SK-N-SH (cell line): Measurements from ENCODE around the gene HSF4. TPM values are rescaled to one million over a fixed set of nuclear protein-coding genes. Genes with fewer than 3 reads are reported as not detected.

Source experiments
- CTCF ChIA-PET: fragments of 300-600, 350-600 bp; formaldehyde crosslinking; extraction: SDS; loops from one replicate; lab custom pipeline; 2021; lab: Yijun Ruan, JAX
- POLR2A ChIA-PET: fragments of 350-600 bp; sonication (Branson Sonifier 250); formaldehyde crosslinking; extraction: SDS; loops from one replicate; lab custom pipeline; 2020; ENCODE audit warnings: antibody characterized with exemption, inconsistent platforms; lab: Yijun Ruan, JAX
- DNase-seq: peaks from one replicate; pipeline ENCODE4 v3.0.0; 2012
- H2AFZ ChIP-seq: fragments of 200-600 bp; sonication (generic); 2 replicates; pipeline ENCODE4 v1.8.1; 2016; ENCODE audit warnings: antibody characterized with exemption, mild to moderate bottlenecking, low read depth
- H3F3A ChIP-seq: fragments of 200-600 bp; sonication (generic); replicated peaks from 2 replicates; pipeline ENCODE3; 2016; ENCODE audit warnings: antibody characterized with exemption, mild to moderate bottlenecking; ENCODE audit not compliant: insufficient read depth
- H3K27ac ChIP-seq, 2 experiments: fragments of 200-500 bp in 1 of 2; fragments of 200-600 bp in 1 of 2; sonication (Bioruptor generic) in 1 of 2; sonication (generic), shearing (Covaris generic) in 1 of 2; 2 replicates each; pipeline versions ENCODE4 v1.5.1 to v1.6.1; 2014 to 2016; ENCODE audit warnings: low read depth in 2 of 2, inconsistent platforms in 1 of 2, low read length in 1 of 2, mild to moderate bottlenecking in 1 of 2, mixed read lengths in 1 of 2
- H3K27me3 ChIP-seq: fragments of 200-600 bp; sonication (generic), shearing (Covaris generic); 2 replicates; pipeline ENCODE4 v1.6.1; 2016; ENCODE audit warnings: mixed run types; ENCODE audit not compliant: insufficient read depth
- H3K36me3 ChIP-seq, 2 experiments: fragments of 200-500 bp in 1 of 2; fragments of 200-600 bp in 1 of 2; sonication (Bioruptor generic) in 1 of 2; sonication (generic) in 1 of 2; replicated peaks in 1 of 2; 2 replicates each; pipeline versions ENCODE3 to v1.5.1; 2014 to 2016; ENCODE audit warnings: low read length in 1 of 2, mild to moderate bottlenecking in 1 of 2; ENCODE audit not compliant: insufficient read depth in 2 of 2, control insufficient read depth in 1 of 2
- H3K4me1 ChIP-seq, 2 experiments: fragments of 200-500 bp in 1 of 2; fragments of 200-600 bp in 1 of 2; sonication (Bioruptor generic) in 1 of 2; sonication (generic), shearing (Covaris generic) in 1 of 2; 2 replicates each; pipeline versions ENCODE4 v1.5.1 to v1.6.1; 2014 to 2016; ENCODE audit warnings: low read depth in 1 of 2, low read length in 1 of 2, mixed run types in 1 of 2; ENCODE audit not compliant: insufficient read depth in 2 of 2, control insufficient read depth in 1 of 2
- H3K4me2 ChIP-seq: fragments of 200-600 bp; sonication (generic), shearing (Covaris generic); 2 replicates; pipeline ENCODE4 v1.6.1; 2017; ENCODE audit warnings: mixed run types
- H3K4me3 ChIP-seq, 2 experiments: fragments of 200-500 bp in 1 of 2; fragments of 200-600 bp in 1 of 2; sonication (Bioruptor generic) in 1 of 2; sonication (generic), shearing (Covaris generic) in 1 of 2; 2 replicates each; pipeline versions ENCODE4 v1.5.1 to v1.8.1; 2014 to 2016; ENCODE audit warnings: low read depth in 2 of 2, inconsistent platforms in 1 of 2, low read length in 1 of 2, mild to moderate bottlenecking in 1 of 2, mixed read lengths in 1 of 2, moderate library complexity in 1 of 2
- H3K79me2 ChIP-seq: fragments of 200-600 bp; sonication (generic); 2 replicates; pipeline ENCODE4 v1.8.1; 2017; ENCODE audit warnings: mild to moderate bottlenecking; ENCODE audit not compliant: insufficient read depth
- H3K9ac ChIP-seq: fragments of 200-600 bp; sonication (generic); 2 replicates; pipeline ENCODE4 v1.6.1; 2017; ENCODE audit warnings: mixed run types
- H3K9me2 ChIP-seq: fragments of 200-600 bp; sonication (generic); 2 replicates; pipeline ENCODE4 v1.6.1; 2017; ENCODE audit warnings: mixed run types
- H3K9me3 ChIP-seq: fragments of 200-600 bp; sonication (generic); 2 replicates; pipeline ENCODE4 v1.6.1; 2017; ENCODE audit warnings: mixed run types, mild to moderate bottlenecking, moderate library complexity
- H4K20me1 ChIP-seq: fragments of 200-600 bp; sonication (generic); 2 replicates; pipeline ENCODE4 v1.6.1; 2017; ENCODE audit warnings: mild to moderate bottlenecking, mixed run types; ENCODE audit not compliant: insufficient read depth
- EP300 ChIP-seq, 2 experiments: IDR thresholded peaks; 2 replicates each; pipeline versions ENCODE4 v1.4.0 to v1.6.1; 2012; ENCODE audit warnings: borderline replicate concordance in 1 of 2, low read depth in 1 of 2, low read length in 1 of 2
- EZH2phosphoT487 ChIP-seq: fragments of 200-600 bp; sonication (generic); IDR thresholded peaks from 2 replicates; pipeline ENCODE4 v1.6.1; 2017; ENCODE audit warnings: low read depth, mixed run types, mild to moderate bottlenecking, antibody characterized with exemption, moderate library complexity, borderline replicate concordance
- FOSL2 ChIP-seq: IDR thresholded peaks from 2 replicates; pipeline ENCODE4 v1.4.0; 2012; ENCODE audit warnings: low read depth, mild to moderate bottlenecking, moderate library complexity, borderline replicate concordance
- FOXJ3 ChIP-seq: sonication (generic); formaldehyde crosslinking; IDR thresholded peaks from 2 replicates; pipeline ENCODE4 v1.5.1; 2020; ENCODE audit warnings: mild to moderate bottlenecking, missing genetic modification reagents
- FOXM1 ChIP-seq: IDR thresholded peaks from 2 replicates; pipeline ENCODE4 v1.4.0; 2012; ENCODE audit warnings: low read depth, mild to moderate bottlenecking
- GABPA ChIP-seq: IDR thresholded peaks from 2 replicates; pipeline ENCODE4 v1.4.0; 2012; ENCODE audit warnings: low read depth, mild to moderate bottlenecking
- MEF2A ChIP-seq: IDR thresholded peaks from 2 replicates; pipeline ENCODE4 v1.4.0; 2012; ENCODE audit warnings: low read depth, borderline replicate concordance
- MXI1 ChIP-seq: IDR thresholded peaks from 2 replicates; pipeline ENCODE4 v1.6.1; 2012; ENCODE audit warnings: mild to moderate bottlenecking, low read depth, low read length, improper control_type of control experiment
- NRF1 ChIP-seq: IDR thresholded peaks from 2 replicates; pipeline ENCODE4 v1.6.1; 2012; ENCODE audit warnings: low read depth, mild to moderate bottlenecking, low read length
- POLR2AphosphoS5 ChIP-seq: IDR thresholded peaks from 2 replicates; pipeline ENCODE4 v1.6.1; 2012; ENCODE audit warnings: low read depth, low read length
- RAD21 ChIP-seq: IDR thresholded peaks from 2 replicates; pipeline ENCODE4 v1.6.1; 2012; ENCODE audit warnings: mild to moderate bottlenecking, low read length
- RCOR1 ChIP-seq: fragments of 150-350 bp; IDR thresholded peaks from 2 replicates; pipeline ENCODE4 v1.6.1; 2017; ENCODE audit warnings: antibody characterized with exemption, low read length
- RFX5 ChIP-seq: IDR thresholded peaks from 2 replicates; pipeline ENCODE4 v1.6.1; 2012; ENCODE audit warnings: mild to moderate bottlenecking, improper control_type of control experiment, low read length
- RXRA ChIP-seq: IDR thresholded peaks from 2 replicates; pipeline ENCODE4 v1.4.0; 2012; ENCODE audit warnings: low read depth, mild to moderate bottlenecking, borderline replicate concordance
- SIN3A ChIP-seq: IDR thresholded peaks from 2 replicates; pipeline ENCODE4 v1.6.1; 2012; ENCODE audit warnings: low read depth, mild to moderate bottlenecking, low read length, moderate library complexity, borderline replicate concordance
- SMC3 ChIP-seq: IDR thresholded peaks from 2 replicates; pipeline ENCODE4 v1.6.1; 2012; ENCODE audit warnings: low read depth, low read length, improper control_type of control experiment
- TAF1 ChIP-seq: IDR thresholded peaks from 2 replicates; pipeline ENCODE4 v1.6.1; 2012; ENCODE audit warnings: low read depth, mild to moderate bottlenecking, low read length, moderate library complexity, borderline replicate concordance
- TCF12 ChIP-seq: IDR thresholded peaks from 2 replicates; pipeline ENCODE4 v1.4.0; 2012
- TEAD4 ChIP-seq: IDR thresholded peaks from 2 replicates; pipeline ENCODE4 v1.4.0; 2012; ENCODE audit warnings: mild to moderate bottlenecking, borderline replicate concordance; ENCODE audit not compliant: insufficient read depth
- WGBS: methylation state at CpG from one replicate; pipeline ENCODE4 v1.1.6; 2017; ENCODE audit warnings: low lambda C conversion rate; 5-methylcytosine and 5-hydroxymethylcytosine counted together
- polyA plus RNA-seq, 3 experiments: library from polyadenylated mRNA; depleted of rRNA; stranded (reverse); fragments of >200 nt; gene quantifications; 2 replicates each; pipeline ENCODE4 v1.2.3, GENCODE V29; 2012
- TF ChIP-seq, protein P1 (sequence below): IDR thresholded peaks from 2 replicates; pipeline ENCODE4 v1.6.1; 2012; ENCODE audit warnings: mild to moderate bottlenecking, low read depth, low read length, moderate library complexity
- TF ChIP-seq, protein P2 (sequence below): IDR thresholded peaks from 2 replicates; pipeline ENCODE4 v1.4.0; 2012; ENCODE audit warnings: low read depth, borderline replicate concordance
- TF ChIP-seq, protein P3 (sequence below): fragments of 200-600 bp; sonication (generic); IDR thresholded peaks from 2 replicates; pipeline ENCODE4 v1.6.1; 2017; ENCODE audit warnings: antibody characterized with exemption, mild to moderate bottlenecking, moderate library complexity
- TF ChIP-seq, protein P4 (sequence below): fragments of 150-350 bp; IDR thresholded peaks from 2 replicates; pipeline ENCODE4 v1.6.1; 2016; ENCODE audit warnings: mild to moderate bottlenecking, low read depth, low read length
- TF ChIP-seq, protein P5 (sequence below): IDR thresholded peaks from 2 replicates; pipeline ENCODE4 v1.4.0; 2012; ENCODE audit warnings: low read depth

HSF4 gene
- polyA plus RNA-seq, 1 of the 3 experiments (the other 2 are of a cell fraction) = 33.4 TPM

DNA sequence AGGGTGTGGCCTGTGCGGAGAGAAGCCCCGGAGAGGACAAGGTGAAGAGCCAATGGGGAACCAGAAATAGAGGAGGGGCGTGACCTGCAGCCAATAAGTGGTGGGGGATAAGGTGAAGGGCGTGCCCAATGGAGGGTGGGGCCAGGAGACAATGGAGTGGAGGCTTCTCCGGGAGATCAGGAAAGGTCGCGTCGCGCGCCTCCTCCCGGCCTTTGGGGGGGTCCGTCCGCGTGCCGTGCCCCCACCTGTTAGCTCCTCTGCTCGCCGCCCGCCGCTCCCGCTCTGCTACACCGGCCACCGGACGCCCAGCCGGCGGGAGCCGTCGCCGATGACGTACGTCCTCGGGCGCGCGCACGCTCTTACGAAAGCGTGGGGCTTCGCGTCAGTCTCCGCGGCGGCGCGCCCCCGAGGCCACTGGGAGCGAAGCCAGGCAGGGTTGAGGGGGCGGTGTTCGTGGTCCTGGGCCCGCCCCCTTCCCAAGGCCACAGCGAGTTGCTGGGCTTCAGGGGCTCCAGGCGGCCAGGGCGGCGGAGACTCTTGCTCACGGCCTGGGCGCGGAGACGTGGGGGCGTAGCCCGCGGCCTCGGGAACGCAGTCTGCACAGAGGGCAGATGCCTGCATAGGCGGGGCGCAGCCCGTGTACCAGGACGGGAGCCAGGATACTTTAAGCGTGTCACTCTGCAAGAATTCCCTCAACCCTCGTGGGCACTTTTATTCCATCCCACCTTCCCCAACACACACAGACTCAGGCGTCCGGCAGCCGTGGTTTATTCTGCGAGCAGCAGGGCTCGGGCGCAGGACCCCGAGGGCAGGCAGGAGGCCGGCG, 19.3 kb downstream of the HSF4 start, which contains the start of gene MATCAP1:
MATCAP1 (minus strand) TSS at position 337 of the 826 bp plus-strand sequence. CDS start 3,353 bp downstream, outside the sequence.
- Histone ChIP-seq H3K4me2 (peak within 1 kb of the TSS; percentile 92), H3K27ac (peak within 1 kb of the TSS; percentile 92 to 97), H3K4me1 (peaks cover 22 to 29% of the 10 kb centered on the region in 2 experiments), H3K79me2 (peaks cover 21% of the 10 kb centered on the region), H3K36me3 (no peaks in the 10 kb centered on the region), H3K4me3 (peak within 1 kb of the TSS; percentile 81 to 82), H2AFZ (peak within 1 kb of the TSS; percentile 66; the same call in 1 of the 2 replicates), H3F3A (peaks cover 36% of the 10 kb centered on the region), H3K9me2 (no peaks in the 10 kb centered on the region), H3K27me3 (no peaks in the 10 kb centered on the region), H3K9me3 (no peaks in the 10 kb centered on the region), H3K9ac (peak within 1 kb of the TSS; percentile 96), H4K20me1 (no peaks in the 10 kb centered on the region; the same call in none of the 2 replicates)
- ChIA-PET CTCF (interaction anchor here (0.6 to 4.2 kb wide), 11 partner anchors 9 to 288 kb away, joined by 3 to 27 read pairs (median 6); partner anchors contain the start of gene NOL3), POLR2A (interaction anchor here (0.7 to 2.0 kb wide), 7 partner anchors 8 to 77 kb away, joined by 3 to 12 read pairs (median 5); partner anchors contain the start of genes HSF4 and NOL3)
- under 1% methylated on average over 30 of the region's 77 CpGs for WGBS
- DNase-seq = peak; percentile 99
- peak; percentile 26; the same call in 1 of the 2 replicates for TF ChIP-seq NRF1
- TF ChIP-seq, protein P1, sequence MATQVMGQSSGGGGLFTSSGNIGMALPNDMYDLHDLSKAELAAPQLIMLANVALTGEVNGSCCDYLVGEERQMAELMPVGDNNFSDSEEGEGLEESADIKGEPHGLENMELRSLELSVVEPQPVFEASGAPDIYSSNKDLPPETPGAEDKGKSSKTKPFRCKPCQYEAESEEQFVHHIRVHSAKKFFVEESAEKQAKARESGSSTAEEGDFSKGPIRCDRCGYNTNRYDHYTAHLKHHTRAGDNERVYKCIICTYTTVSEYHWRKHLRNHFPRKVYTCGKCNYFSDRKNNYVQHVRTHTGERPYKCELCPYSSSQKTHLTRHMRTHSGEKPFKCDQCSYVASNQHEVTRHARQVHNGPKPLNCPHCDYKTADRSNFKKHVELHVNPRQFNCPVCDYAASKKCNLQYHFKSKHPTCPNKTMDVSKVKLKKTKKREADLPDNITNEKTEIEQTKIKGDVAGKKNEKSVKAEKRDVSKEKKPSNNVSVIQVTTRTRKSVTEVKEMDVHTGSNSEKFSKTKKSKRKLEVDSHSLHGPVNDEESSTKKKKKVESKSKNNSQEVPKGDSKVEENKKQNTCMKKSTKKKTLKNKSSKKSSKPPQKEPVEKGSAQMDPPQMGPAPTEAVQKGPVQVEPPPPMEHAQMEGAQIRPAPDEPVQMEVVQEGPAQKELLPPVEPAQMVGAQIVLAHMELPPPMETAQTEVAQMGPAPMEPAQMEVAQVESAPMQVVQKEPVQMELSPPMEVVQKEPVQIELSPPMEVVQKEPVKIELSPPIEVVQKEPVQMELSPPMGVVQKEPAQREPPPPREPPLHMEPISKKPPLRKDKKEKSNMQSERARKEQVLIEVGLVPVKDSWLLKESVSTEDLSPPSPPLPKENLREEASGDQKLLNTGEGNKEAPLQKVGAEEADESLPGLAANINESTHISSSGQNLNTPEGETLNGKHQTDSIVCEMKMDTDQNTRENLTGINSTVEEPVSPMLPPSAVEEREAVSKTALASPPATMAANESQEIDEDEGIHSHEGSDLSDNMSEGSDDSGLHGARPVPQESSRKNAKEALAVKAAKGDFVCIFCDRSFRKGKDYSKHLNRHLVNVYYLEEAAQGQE = peak; percentile 39
- no peak for TF ChIP-seq RCOR1
- no peak for TF ChIP-seq MEF2A
- TF ChIP-seq TEAD4 = no peak
- peak; percentile 56; the same call in 1 of the 2 replicates for TF ChIP-seq POLR2AphosphoS5
- TF ChIP-seq SMC3 = no peak
- TF ChIP-seq, protein P2, sequence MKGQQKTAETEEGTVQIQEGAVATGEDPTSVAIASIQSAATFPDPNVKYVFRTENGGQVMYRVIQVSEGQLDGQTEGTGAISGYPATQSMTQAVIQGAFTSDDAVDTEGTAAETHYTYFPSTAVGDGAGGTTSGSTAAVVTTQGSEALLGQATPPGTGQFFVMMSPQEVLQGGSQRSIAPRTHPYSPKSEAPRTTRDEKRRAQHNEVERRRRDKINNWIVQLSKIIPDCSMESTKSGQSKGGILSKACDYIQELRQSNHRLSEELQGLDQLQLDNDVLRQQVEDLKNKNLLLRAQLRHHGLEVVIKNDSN = no peak
- TF ChIP-seq EZH2phosphoT487 = no peak
- TF ChIP-seq TAF1 = no peak
- TF ChIP-seq RFX5 = no peak
- TF ChIP-seq, protein P3, sequence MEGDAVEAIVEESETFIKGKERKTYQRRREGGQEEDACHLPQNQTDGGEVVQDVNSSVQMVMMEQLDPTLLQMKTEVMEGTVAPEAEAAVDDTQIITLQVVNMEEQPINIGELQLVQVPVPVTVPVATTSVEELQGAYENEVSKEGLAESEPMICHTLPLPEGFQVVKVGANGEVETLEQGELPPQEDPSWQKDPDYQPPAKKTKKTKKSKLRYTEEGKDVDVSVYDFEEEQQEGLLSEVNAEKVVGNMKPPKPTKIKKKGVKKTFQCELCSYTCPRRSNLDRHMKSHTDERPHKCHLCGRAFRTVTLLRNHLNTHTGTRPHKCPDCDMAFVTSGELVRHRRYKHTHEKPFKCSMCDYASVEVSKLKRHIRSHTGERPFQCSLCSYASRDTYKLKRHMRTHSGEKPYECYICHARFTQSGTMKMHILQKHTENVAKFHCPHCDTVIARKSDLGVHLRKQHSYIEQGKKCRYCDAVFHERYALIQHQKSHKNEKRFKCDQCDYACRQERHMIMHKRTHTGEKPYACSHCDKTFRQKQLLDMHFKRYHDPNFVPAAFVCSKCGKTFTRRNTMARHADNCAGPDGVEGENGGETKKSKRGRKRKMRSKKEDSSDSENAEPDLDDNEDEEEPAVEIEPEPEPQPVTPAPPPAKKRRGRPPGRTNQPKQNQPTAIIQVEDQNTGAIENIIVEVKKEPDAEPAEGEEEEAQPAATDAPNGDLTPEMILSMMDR = no peak
- TF ChIP-seq SIN3A = peak; percentile 30; the same call in 1 of the 2 replicates
- TF ChIP-seq FOSL2 = no peak
- TF ChIP-seq, protein P4, sequence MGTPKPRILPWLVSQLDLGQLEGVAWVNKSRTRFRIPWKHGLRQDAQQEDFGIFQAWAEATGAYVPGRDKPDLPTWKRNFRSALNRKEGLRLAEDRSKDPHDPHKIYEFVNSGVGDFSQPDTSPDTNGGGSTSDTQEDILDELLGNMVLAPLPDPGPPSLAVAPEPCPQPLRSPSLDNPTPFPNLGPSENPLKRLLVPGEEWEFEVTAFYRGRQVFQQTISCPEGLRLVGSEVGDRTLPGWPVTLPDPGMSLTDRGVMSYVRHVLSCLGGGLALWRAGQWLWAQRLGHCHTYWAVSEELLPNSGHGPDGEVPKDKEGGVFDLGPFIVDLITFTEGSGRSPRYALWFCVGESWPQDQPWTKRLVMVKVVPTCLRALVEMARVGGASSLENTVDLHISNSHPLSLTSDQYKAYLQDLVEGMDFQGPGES = peak; percentile 72
- TF ChIP-seq, protein P5, sequence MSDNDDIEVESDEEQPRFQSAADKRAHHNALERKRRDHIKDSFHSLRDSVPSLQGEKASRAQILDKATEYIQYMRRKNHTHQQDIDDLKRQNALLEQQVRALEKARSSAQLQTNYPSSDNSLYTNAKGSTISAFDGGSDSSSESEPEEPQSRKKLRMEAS = peak; percentile 37; the same call in 1 of the 2 replicates
- TF ChIP-seq EP300 (IDR thresholded peaks at IDR 0.05; ENCODE audit: borderline replicate concordance in 1 of 2, low read depth in 1 of 2, low read length in 1 of 2) = no peak
- 0 out of 2 replicates have a peak, but pooled peaks have one; percentile 11 for TF ChIP-seq FOXJ3
- no peak for TF ChIP-seq GABPA
- no peak for TF ChIP-seq RXRA
- peak; percentile 68 for TF ChIP-seq MXI1
- no peak for TF ChIP-seq TCF12
- no peak for TF ChIP-seq FOXM1
- no peak for TF ChIP-seq RAD21
